ENCODE measurements around the gene CNTNAP2. TPM values are rescaled to one million over a fixed set of nuclear protein-coding genes. Genes with fewer than 3 reads are reported as not detected.
"Not testable (repeated sequence)": the region's sequence is repeated elsewhere in the genome, so short reads cannot be mapped to it uniquely, and the experiment has no call there.

CNTNAP2 gene
- total RNA-seq, 1 donor from 2014 or later = not detected

- Mint-ChIP-seq H3K9me3 (no peaks in the 10 kb centered on the region), H3K27me3 (ENCODE audit: insufficient read depth) (no peaks in the 10 kb centered on the region), H3K27ac (no peak overlapping the region), H3K36me3 (ENCODE audit: low read depth) (no peaks in the 10 kb centered on the region), H3K4me3 (no peak overlapping the region), H3K4me1 (ENCODE audit: low read depth) (no peaks in the 10 kb centered on the region)
- no peak for DNase-seq (ENCODE audit: low spot score)
- intact Hi-C loops (cut with micrococcal nuclease) = no loop called here
These were observed 1469.5 kb downstream of the CNTNAP2 start for GRCh38 chr7:147586110-147586509.

- Mint-ChIP-seq H3K4me3 (no peak overlapping the region), H3K27ac (no peak overlapping the region), H3K9me3 (no peaks in the 10 kb centered on the region), H3K4me1 (ENCODE audit: low read depth) (no peaks in the 10 kb centered on the region), H3K36me3 (ENCODE audit: low read depth) (no peaks in the 10 kb centered on the region), H3K27me3 (ENCODE audit: insufficient read depth) (no peaks in the 10 kb centered on the region)
- intact Hi-C loops (cut with micrococcal nuclease) = no loop called here
- DNase-seq (ENCODE audit: low spot score) = no peak
These were observed 1469.9 kb downstream of the CNTNAP2 start for GRCh38 chr7:147586526-147586925.

GRCh38 chr7:147593271-147594057 is 1476.9 kb downstream of the CNTNAP2 start:
- Mint-ChIP-seq H3K4me3 (no peak overlapping the region), H3K4me1 (ENCODE audit: low read depth) (no peaks in the 10 kb centered on the region), H3K27me3 (ENCODE audit: insufficient read depth) (no peaks in the 10 kb centered on the region), H3K27ac (no peak overlapping the region), H3K9me3 (peaks cover 11% of the 10 kb centered on the region), H3K36me3 (ENCODE audit: low read depth) (no peaks in the 10 kb centered on the region)
- intact Hi-C loops (cut with micrococcal nuclease) = no loop called here
- DNase-seq (ENCODE audit: low spot score) = no peak

GRCh38 chr7:147595042-147595441 is 1478.4 kb downstream of the CNTNAP2 start:
- intact Hi-C loops (cut with micrococcal nuclease) = no loop called here
- Mint-ChIP-seq H3K27ac (no peak overlapping the region), H3K27me3 (ENCODE audit: insufficient read depth) (no peaks in the 10 kb centered on the region), H3K9me3 (peaks cover 19% of the 10 kb centered on the region), H3K4me3 (no peak overlapping the region), H3K36me3 (ENCODE audit: low read depth) (no peaks in the 10 kb centered on the region), H3K4me1 (ENCODE audit: low read depth) (no peaks in the 10 kb centered on the region)
- no peak for DNase-seq (ENCODE audit: low spot score)

GRCh38 chr7:147598687-147599086 is 1482.1 kb downstream of the CNTNAP2 start:
- intact Hi-C loops (cut with micrococcal nuclease); DNase-seq (ENCODE audit: low spot score); H3K4me3 Mint-ChIP-seq; H3K27ac Mint-ChIP-seq; H3K4me1 Mint-ChIP-seq (ENCODE audit: low read depth); H3K27me3 Mint-ChIP-seq (ENCODE audit: insufficient read depth); H3K36me3 Mint-ChIP-seq (ENCODE audit: low read depth): not testable (repeated sequence)
- H3K9me3 Mint-ChIP-seq = peaks cover 19% of the 10 kb centered on the region

- no peak overlapping the region for H3K4me3 Mint-ChIP-seq
- DNase-seq (ENCODE audit: low spot score) = no peak
- no peaks in the 10 kb centered on the region for H3K36me3 Mint-ChIP-seq (ENCODE audit: low read depth)
- no peaks in the 10 kb centered on the region for H3K9me3 Mint-ChIP-seq
- H3K27me3 Mint-ChIP-seq (ENCODE audit: insufficient read depth) = no peaks in the 10 kb centered on the region
- H3K27ac Mint-ChIP-seq = no peak overlapping the region
- H3K4me1 Mint-ChIP-seq (ENCODE audit: low read depth) = no peaks in the 10 kb centered on the region
- intact Hi-C loops (cut with micrococcal nuclease) = no loop called here
These were observed 1488.7 kb downstream of the CNTNAP2 start for GRCh38 chr7:147605323-147605722.

GRCh38 chr7:147607157-147607800 is 1490.7 kb downstream of the CNTNAP2 start:
- no peaks in the 10 kb centered on the region for H3K9me3 Mint-ChIP-seq
- no peak overlapping the region for H3K4me3 Mint-ChIP-seq
- no peaks in the 10 kb centered on the region for H3K27me3 Mint-ChIP-seq (ENCODE audit: insufficient read depth)
- H3K36me3 Mint-ChIP-seq (ENCODE audit: low read depth) = no peaks in the 10 kb centered on the region
- H3K27ac Mint-ChIP-seq = no peak overlapping the region
- H3K4me1 Mint-ChIP-seq (ENCODE audit: low read depth) = no peaks in the 10 kb centered on the region
- DNase-seq (ENCODE audit: low spot score) = no peak
- intact Hi-C loops (cut with micrococcal nuclease) = no loop called here

GRCh38 chr7:147611431-147611830 is 1494.8 kb downstream of the CNTNAP2 start:
- no peak overlapping the region for H3K4me3 Mint-ChIP-seq
- no peaks in the 10 kb centered on the region for H3K4me1 Mint-ChIP-seq (ENCODE audit: low read depth)
- peaks cover 3% of the 10 kb centered on the region for H3K9me3 Mint-ChIP-seq
- no peak overlapping the region for H3K27ac Mint-ChIP-seq
- H3K27me3 Mint-ChIP-seq (ENCODE audit: insufficient read depth) = no peaks in the 10 kb centered on the region
- no peak for DNase-seq (ENCODE audit: low spot score)
- H3K36me3 Mint-ChIP-seq (ENCODE audit: low read depth) = no peaks in the 10 kb centered on the region
- intact Hi-C loops (cut with micrococcal nuclease) = no loop called here

GRCh38 chr7:147635288-147635687 is 1518.7 kb downstream of the CNTNAP2 start:
- Mint-ChIP-seq H3K9me3 (peaks cover 19% of the 10 kb centered on the region), H3K4me1 (ENCODE audit: low read depth) (no peaks in the 10 kb centered on the region), H3K4me3 (no peak overlapping the region), H3K27me3 (ENCODE audit: insufficient read depth) (no peaks in the 10 kb centered on the region), H3K36me3 (ENCODE audit: low read depth) (no peaks in the 10 kb centered on the region), H3K27ac (no peak overlapping the region)
- intact Hi-C loops (cut with micrococcal nuclease) = no loop called here
- no peak for DNase-seq (ENCODE audit: low spot score)

- H3K27ac Mint-ChIP-seq = no peak overlapping the region
- intact Hi-C loops (cut with micrococcal nuclease) = no loop called here
- no peaks in the 10 kb centered on the region for H3K4me1 Mint-ChIP-seq (ENCODE audit: low read depth)
- no peaks in the 10 kb centered on the region for H3K27me3 Mint-ChIP-seq (ENCODE audit: insufficient read depth)
- peaks cover 18% of the 10 kb centered on the region for H3K9me3 Mint-ChIP-seq
- no peaks in the 10 kb centered on the region for H3K36me3 Mint-ChIP-seq (ENCODE audit: low read depth)
- H3K4me3 Mint-ChIP-seq = no peak overlapping the region
- no peak for DNase-seq (ENCODE audit: low spot score)
These were observed 1520.0 kb downstream of the CNTNAP2 start for GRCh38 chr7:147636553-147636952.

- DNase-seq (ENCODE audit: low spot score) = no peak
- intact Hi-C loops (cut with micrococcal nuclease) = no loop called here
- H3K27ac Mint-ChIP-seq = no peak overlapping the region
- H3K4me1 Mint-ChIP-seq (ENCODE audit: low read depth) = no peaks in the 10 kb centered on the region
- H3K27me3 Mint-ChIP-seq (ENCODE audit: insufficient read depth) = no peaks in the 10 kb centered on the region
- no peak overlapping the region for H3K4me3 Mint-ChIP-seq
- H3K9me3 Mint-ChIP-seq = peaks cover 14% of the 10 kb centered on the region
- no peaks in the 10 kb centered on the region for H3K36me3 Mint-ChIP-seq (ENCODE audit: low read depth)
These were observed 1522.0 kb downstream of the CNTNAP2 start for GRCh38 chr7:147638566-147638965.

- H3K36me3 Mint-ChIP-seq (ENCODE audit: low read depth) = no peaks in the 10 kb centered on the region
- intact Hi-C loops (cut with micrococcal nuclease) = no loop called here
- DNase-seq (ENCODE audit: low spot score) = no peak
- no peaks in the 10 kb centered on the region for H3K4me1 Mint-ChIP-seq (ENCODE audit: low read depth)
- no peaks in the 10 kb centered on the region for H3K27me3 Mint-ChIP-seq (ENCODE audit: insufficient read depth)
- peaks cover 14% of the 10 kb centered on the region for H3K9me3 Mint-ChIP-seq
- H3K4me3 Mint-ChIP-seq = no peak overlapping the region
- no peak overlapping the region for H3K27ac Mint-ChIP-seq
These were observed 1522.4 kb downstream of the CNTNAP2 start for GRCh38 chr7:147639037-147639436.

GRCh38 chr7:147639751-147640150 is 1523.2 kb downstream of the CNTNAP2 start:
- intact Hi-C loops (cut with micrococcal nuclease) = no loop called here
- Mint-ChIP-seq H3K27ac (no peak overlapping the region), H3K9me3 (peaks cover 14% of the 10 kb centered on the region), H3K36me3 (ENCODE audit: low read depth) (no peaks in the 10 kb centered on the region), H3K4me3 (no peak overlapping the region), H3K27me3 (ENCODE audit: insufficient read depth) (no peaks in the 10 kb centered on the region), H3K4me1 (ENCODE audit: low read depth) (no peaks in the 10 kb centered on the region)
- no peak for DNase-seq (ENCODE audit: low spot score)
